CD14-positive monocyte (primary cell): ENCODE data around the gene POU2AF3. TPM values are rescaled to one million over a fixed set of nuclear protein-coding genes. Genes with fewer than 3 reads are reported as not detected.

ENCODE experiments used
- DNase-seq, 3 donors: peaks; one replicate each; pipeline ENCODE4 v3.0.0-alpha.2; 2011 to 2022
- H2AFZ ChIP-seq: 2 replicates; pipeline ENCODE4 v1.6.0; 2012; ENCODE audit warnings: mild to moderate bottlenecking, low read depth, low read length, inconsistent platforms; ENCODE audit not compliant: insufficient read depth, poor library complexity, severe bottlenecking
- H3K27ac ChIP-seq, 2 donors: 1 replicate in 1 of 2; 2 replicates in 1 of 2; pipeline ENCODE4 v1.5.1; 2012 to 2013; ENCODE audit warnings: low read length in 2 of 2, control low read depth in 1 of 2, inconsistent platforms in 1 of 2, low read depth in 1 of 2, mild to moderate bottlenecking in 1 of 2
- H3K27me3 ChIP-seq, 2 donors: one replicate each; pipeline versions ENCODE4 v1.6.0 to v1.6.1; 2011 to 2013; ENCODE audit warnings: low read length in 2 of 2; ENCODE audit not compliant: control insufficient read depth in 2 of 2, insufficient read depth in 2 of 2
- H3K36me3 ChIP-seq, 2 donors: replicated peaks in 1 of 2; 1 replicate in 1 of 2; 2 replicates in 1 of 2; pipeline versions ENCODE4 v1.5.1 to v1.6.1; 2012 to 2013; ENCODE audit warnings: low read length in 2 of 2, control low read depth in 1 of 2, inconsistent platforms in 1 of 2, mild to moderate bottlenecking in 1 of 2; ENCODE audit not compliant: insufficient read depth in 2 of 2, control insufficient read depth in 1 of 2
- H3K4me1 ChIP-seq, 2 donors: 1 replicate in 1 of 2; 2 replicates in 1 of 2; pipeline versions ENCODE4 v1.5.1 to v1.6.1; 2012 to 2013; ENCODE audit warnings: low read length in 2 of 2, control low read depth in 1 of 2, inconsistent platforms in 1 of 2, mild to moderate bottlenecking in 1 of 2, moderate library complexity in 1 of 2; ENCODE audit not compliant: insufficient read depth in 2 of 2, control insufficient read depth in 1 of 2
- H3K4me2 ChIP-seq: replicated peaks from 2 replicates; pipeline ENCODE3; 2012; ENCODE audit warnings: low read length, moderate library complexity, mild to moderate bottlenecking; ENCODE audit not compliant: poor library complexity, severe bottlenecking; ENCODE audit errors: extremely low read depth
- H3K4me3 ChIP-seq, 3 experiments: fragments of 200-600 bp in 1 of 3; sonication (generic) in 1 of 3; replicated peaks in 1 of 3; 1 replicate in 2 of 3; 2 replicates in 1 of 3; pipeline ENCODE4 v1.5.1; 2011 to 2013; ENCODE audit warnings: low read length in 3 of 3, mild to moderate bottlenecking in 3 of 3, control low read depth in 2 of 3, low read depth in 2 of 3, inconsistent platforms in 1 of 3, moderate library complexity in 1 of 3
- H3K79me2 ChIP-seq: 2 replicates; pipeline ENCODE4 v1.6.0; 2012; ENCODE audit warnings: mild to moderate bottlenecking, control low read depth, inconsistent platforms, low read length, moderate library complexity; ENCODE audit not compliant: insufficient read depth
- H3K9ac ChIP-seq: 2 replicates; pipeline ENCODE4 v1.6.0; 2017; ENCODE audit warnings: low read length, mild to moderate bottlenecking; ENCODE audit not compliant: insufficient read depth, poor library complexity, severe bottlenecking
- H3K9me3 ChIP-seq, 2 donors: replicated peaks in 1 of 2; 1 replicate in 1 of 2; 2 replicates in 1 of 2; pipeline versions ENCODE4 v1.5.1 to v1.6.1; 2012 to 2013; ENCODE audit warnings: low read length in 2 of 2, control low read depth in 1 of 2; ENCODE audit not compliant: control insufficient read depth in 1 of 2, insufficient read depth in 1 of 2
- H4K20me1 ChIP-seq: 2 replicates; pipeline ENCODE4 v1.6.0; 2012; ENCODE audit warnings: mild to moderate bottlenecking, low read length, control low read depth, moderate library complexity; ENCODE audit not compliant: insufficient read depth
- H3K27ac Mint-ChIP-seq, 7 donors: one replicate each; pipeline ENCODE4 v1.8.0; 2020; ENCODE audit warnings: mild to moderate bottlenecking in 7 of 7, mixed read lengths in 7 of 7, moderate library complexity in 6 of 7, inconsistent platforms in 2 of 7
- H3K27me3 Mint-ChIP-seq, 3 donors: one replicate each; pipeline ENCODE4 v1.8.0; 2021 to 2022; ENCODE audit warnings: low read depth in 3 of 3, mild to moderate bottlenecking in 3 of 3, mixed read lengths in 3 of 3, moderate library complexity in 3 of 3, inconsistent platforms in 1 of 3
- H3K36me3 Mint-ChIP-seq, 2 donors: one replicate each; pipeline ENCODE4 v1.8.0; 2020; ENCODE audit warnings: mixed read lengths in 2 of 2, inconsistent platforms in 1 of 2, mild to moderate bottlenecking in 1 of 2
- H3K4me1 Mint-ChIP-seq: one replicate; pipeline ENCODE4 v1.8.0; 2020; ENCODE audit warnings: mild to moderate bottlenecking, mixed read lengths
- H3K4me3 Mint-ChIP-seq, 2 donors: one replicate each; pipeline ENCODE4 v1.8.0; 2020; ENCODE audit warnings: mild to moderate bottlenecking in 2 of 2, mixed read lengths in 2 of 2, moderate library complexity in 1 of 2
- H3K9me3 Mint-ChIP-seq, 7 donors: one replicate each; pipeline ENCODE4 v1.8.0; 2020 to 2022; ENCODE audit warnings: mixed read lengths in 7 of 7, mild to moderate bottlenecking in 6 of 7, moderate library complexity in 6 of 7, inconsistent platforms in 2 of 7
- WGBS: methylation state at CpG from one replicate; pipeline ENCODE4 v1.1.5; 2013; ENCODE audit warnings: missing lambda C conversion rate; ENCODE audit not compliant: insufficient coverage; 5-methylcytosine and 5-hydroxymethylcytosine counted together
- intact Hi-C, 2 donors: fragments of 100-400 bp; cut with micrococcal nuclease; formaldehyde crosslinking; loops; one replicate each; pipeline versions ENCODE4 v1.15.0 to v1.15.1; 2023
- polyA plus RNA-seq, 3 donors: library from polyadenylated mRNA; depleted of rRNA in 1 of 3; unstranded in 2 of 3; stranded (reverse) in 1 of 3; fragments of 300-500 nt in 2 of 3; fragments of >200 nt in 1 of 3; fragmentation: Illumina TruSeq in 2 of 3; gene quantifications; 1 replicate in 2 of 3; 2 replicates in 1 of 3; pipeline ENCODE4 v1.2.3, GENCODE V29; 2012 to 2021
- TF ChIP-seq, protein P1 (sequence below): fragments of 200-600 bp; IDR thresholded peaks from one replicate; pipeline ENCODE4 v1.8.0; 2022; ENCODE audit warnings: antibody characterized with exemption, mild to moderate bottlenecking

Gene POU2AF3
- polyA plus RNA-seq, 3 donors: not detected

DNA sequence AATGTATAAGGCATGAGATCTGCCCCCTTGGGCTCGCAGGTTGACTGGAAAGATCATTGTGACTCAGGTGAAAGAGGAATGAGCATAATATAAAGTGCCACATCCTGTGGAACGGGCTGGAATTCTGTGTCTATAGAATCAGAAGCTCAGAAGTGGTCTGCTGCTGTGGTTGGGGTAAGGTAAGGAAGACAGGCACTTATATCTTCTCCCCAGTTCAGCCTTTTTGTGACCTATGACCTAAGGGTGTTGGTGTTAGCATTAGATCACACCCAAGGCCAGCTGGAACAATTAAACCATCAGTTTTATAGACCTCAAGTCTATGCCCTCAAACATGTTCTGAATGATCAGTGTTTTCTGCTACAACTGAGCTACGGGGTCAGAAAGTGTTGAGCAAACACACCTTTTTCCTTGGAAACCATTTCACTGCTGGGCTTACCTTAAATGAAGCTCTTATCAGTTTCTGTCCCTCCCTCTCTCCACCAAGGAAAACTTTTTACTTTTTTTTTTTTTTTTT is 15.7 kb upstream of the POU2AF3 start:
- 63% methylated on average over 2 of the region's 3 CpGs for WGBS
- H3K4me3 Mint-ChIP-seq: no peak overlapping the region
- Histone ChIP-seq H2AFZ (no peak overlapping the region), H3K4me2 (no peak overlapping the region), H3K36me3 (no peaks in the 10 kb centered on the region), H4K20me1 (no peaks in the 10 kb centered on the region), H3K27ac (no peak overlapping the region), H3K9ac (no peak overlapping the region), H3K4me3 (no peak overlapping the region), H3K9me3 (no peaks in the 10 kb centered on the region), H3K27me3 (no peaks in the 10 kb centered on the region), H3K4me1 (no peaks in the 10 kb centered on the region), H3K79me2 (no peaks in the 10 kb centered on the region)
- H3K27ac Mint-ChIP-seq: no peak overlapping the region
- no peaks in the 10 kb centered on the region for H3K36me3 Mint-ChIP-seq
- intact Hi-C loops: loop anchor here (5.0 kb wide), 1 partner anchor 165 kb away; no protein-coding TSS in a partner anchor
- H3K9me3 Mint-ChIP-seq: no peaks in the 10 kb centered on the region
- peaks cover 2 to 6% (median 2%) of the 10 kb centered on the region in 3 donors for H3K27me3 Mint-ChIP-seq
- H3K4me1 Mint-ChIP-seq: peaks cover 5% of the 10 kb centered on the region
- no peak for DNase-seq
- TF ChIP-seq, protein P1, sequence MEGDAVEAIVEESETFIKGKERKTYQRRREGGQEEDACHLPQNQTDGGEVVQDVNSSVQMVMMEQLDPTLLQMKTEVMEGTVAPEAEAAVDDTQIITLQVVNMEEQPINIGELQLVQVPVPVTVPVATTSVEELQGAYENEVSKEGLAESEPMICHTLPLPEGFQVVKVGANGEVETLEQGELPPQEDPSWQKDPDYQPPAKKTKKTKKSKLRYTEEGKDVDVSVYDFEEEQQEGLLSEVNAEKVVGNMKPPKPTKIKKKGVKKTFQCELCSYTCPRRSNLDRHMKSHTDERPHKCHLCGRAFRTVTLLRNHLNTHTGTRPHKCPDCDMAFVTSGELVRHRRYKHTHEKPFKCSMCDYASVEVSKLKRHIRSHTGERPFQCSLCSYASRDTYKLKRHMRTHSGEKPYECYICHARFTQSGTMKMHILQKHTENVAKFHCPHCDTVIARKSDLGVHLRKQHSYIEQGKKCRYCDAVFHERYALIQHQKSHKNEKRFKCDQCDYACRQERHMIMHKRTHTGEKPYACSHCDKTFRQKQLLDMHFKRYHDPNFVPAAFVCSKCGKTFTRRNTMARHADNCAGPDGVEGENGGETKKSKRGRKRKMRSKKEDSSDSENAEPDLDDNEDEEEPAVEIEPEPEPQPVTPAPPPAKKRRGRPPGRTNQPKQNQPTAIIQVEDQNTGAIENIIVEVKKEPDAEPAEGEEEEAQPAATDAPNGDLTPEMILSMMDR: no peak

DNA sequence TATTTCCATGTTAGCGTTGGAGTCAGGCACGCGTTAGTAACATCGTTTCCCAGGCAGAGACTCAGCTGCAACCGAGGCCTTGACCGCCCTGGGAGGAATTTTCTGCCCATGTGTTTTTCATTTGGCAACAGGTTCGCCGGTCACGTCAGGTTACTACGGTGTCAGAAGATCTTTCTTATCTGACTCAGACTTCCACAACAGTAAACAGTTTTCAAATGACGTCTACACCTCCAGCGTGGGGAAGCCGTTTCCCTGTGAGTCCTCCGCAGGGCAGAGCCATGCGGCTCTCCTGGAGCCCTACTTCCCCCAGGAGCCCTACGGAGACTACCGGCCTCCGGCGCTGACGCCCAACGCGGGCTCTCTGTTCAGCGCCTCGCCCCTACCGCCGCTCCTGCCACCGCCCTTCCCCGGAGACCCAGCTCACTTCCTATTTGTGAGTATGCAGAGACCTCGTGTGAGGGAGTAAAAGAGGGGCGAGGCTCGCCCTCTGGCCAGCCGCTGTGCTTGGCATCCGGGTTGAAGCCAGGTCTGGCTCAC is 14.3 kb upstream of the POU2AF3 start:
- Histone ChIP-seq H3K27ac (no peak overlapping the region), H3K36me3 (no peaks in the 10 kb centered on the region), H3K4me2 (no peak overlapping the region), H4K20me1 (no peaks in the 10 kb centered on the region), H2AFZ (peak overlapping the region; percentile 51), H3K9me3 (no peaks in the 10 kb centered on the region), H3K9ac (no peak overlapping the region), H3K79me2 (no peaks in the 10 kb centered on the region), H3K4me1 (no peaks in the 10 kb centered on the region), H3K27me3 (no peaks in the 10 kb centered on the region), H3K4me3 (no peak overlapping the region)
- Mint-ChIP-seq H3K9me3 (no peaks in the 10 kb centered on the region), H3K27me3 (peaks cover under 1 to 6% (median 2%) of the 10 kb centered on the region in 3 donors), H3K4me3 (peak overlapping the region; percentile 30 to 59), H3K36me3 (no peaks in the 10 kb centered on the region), H3K27ac (no peak overlapping the region), H3K4me1 (peaks cover 5% of the 10 kb centered on the region)
- WGBS: 73% methylated on average over 31 of the region's 33 CpGs
- DNase-seq: no peak
- intact Hi-C loops: loop anchor here (5.0 kb wide), 1 partner anchor 163 kb away; no protein-coding TSS in a partner anchor
- TF ChIP-seq, protein P1: no peak
